GM10847 (cell line): ENCODE results near the gene RPL18A.

ENCODE experiments used
- POLR2A ChIP-seq: IDR thresholded peaks from 2 replicates; pipeline ENCODE4 v1.6.1; 2011; ENCODE audit not compliant: insufficient read length; ENCODE audit errors: extremely low read depth

RPL18A gene

DNA sequence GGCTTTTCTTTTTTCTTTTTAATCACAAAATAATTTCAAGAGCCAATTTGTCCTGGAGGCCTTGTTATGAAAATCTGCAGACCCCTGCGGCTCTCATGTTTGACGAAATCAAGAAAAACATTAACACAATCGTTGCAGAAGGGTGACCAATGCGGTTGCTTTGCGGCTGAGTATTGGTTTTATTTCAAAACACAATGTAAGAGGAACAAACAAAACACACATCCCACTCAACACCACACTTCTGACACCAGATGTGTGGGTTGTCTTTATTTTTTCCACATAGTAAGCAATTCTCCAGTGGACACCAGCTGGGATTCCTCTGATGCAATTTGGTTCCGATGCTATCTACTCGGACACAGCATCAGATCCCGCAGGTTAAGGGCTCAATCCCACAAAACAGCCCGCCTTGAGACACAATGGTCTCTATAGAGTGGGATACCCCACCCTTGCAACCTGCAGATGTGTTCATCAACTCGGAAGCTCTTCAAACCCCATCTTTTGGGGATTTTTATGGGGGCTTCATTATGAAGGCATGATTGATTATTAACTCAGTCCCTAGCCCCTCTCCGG, 51.2 kb downstream of the RPL18A start:
- no peak for TF ChIP-seq POLR2A
